HEK293T (cell line): Measurements from ENCODE around the gene VPS50.
"Not testable (repeated sequence)": the region's sequence is repeated elsewhere in the genome, so short reads cannot be mapped to it uniquely, and the experiment has no call there.

Source experiments
- CTCF ChIA-PET: fragments of 350-600 bp; formaldehyde crosslinking; extraction: SDS; loops from one replicate; lab custom pipeline; 2021; ENCODE audit warnings: antibody characterized with exemption, inconsistent platforms; lab: Yijun Ruan, JAX
- POLR2A ChIA-PET: fragments of 350-600 bp; formaldehyde crosslinking; extraction: SDS; loops from one replicate; lab custom pipeline; 2020; ENCODE audit warnings: antibody characterized with exemption, inconsistent platforms; lab: Yijun Ruan, JAX
- DNase-seq: peaks from one replicate; pipeline ENCODE4 v3.0.0; 2012; ENCODE audit warnings: mixed read lengths; ENCODE audit errors: extremely low spot score
- ARNT ChIP-seq: fragments of 450-650 bp; IDR thresholded peaks from 2 replicates; pipeline ENCODE4 v1.6.1; 2017; ENCODE audit warnings: mild to moderate bottlenecking
- BHLHE40 ChIP-seq: fragments of 450-650 bp; IDR thresholded peaks from 2 replicates; pipeline ENCODE4 v1.6.1; 2016; ENCODE audit warnings: mild to moderate bottlenecking, moderate library complexity, borderline replicate concordance
- CTBP1 ChIP-seq: fragments of 450-650 bp; IDR thresholded peaks from 2 replicates; pipeline ENCODE4 v1.6.1; 2016; ENCODE audit warnings: borderline replicate concordance
- ELF4 ChIP-seq: fragments of 450-650 bp; IDR thresholded peaks from 2 replicates; pipeline ENCODE4 v1.6.1; 2017; ENCODE audit warnings: antibody characterized with exemption
- FOXA1 ChIP-seq: fragments of 450-650 bp; IDR thresholded peaks from 2 replicates; pipeline ENCODE4 v1.6.1; 2016; ENCODE audit warnings: mild to moderate bottlenecking
- FOXK2 ChIP-seq: fragments of 450-650 bp; IDR thresholded peaks from 2 replicates; pipeline ENCODE4 v1.6.1; 2016; ENCODE audit warnings: mild to moderate bottlenecking
- FOXM1 ChIP-seq: fragments of 450-650 bp; IDR thresholded peaks from 2 replicates; pipeline ENCODE4 v1.6.1; 2017; ENCODE audit warnings: mild to moderate bottlenecking, borderline replicate concordance
- HDGF ChIP-seq: fragments of 450-650 bp; IDR thresholded peaks from 2 replicates; pipeline ENCODE4 v1.6.1; 2017; ENCODE audit warnings: antibody characterized with exemption, borderline replicate concordance
- L3MBTL2 ChIP-seq: fragments of 450-650 bp; conservative IDR thresholded peaks from 2 replicates; pipeline ENCODE4 v1.6.1; 2016; ENCODE audit warnings: mild to moderate bottlenecking
- LEF1 ChIP-seq: fragments of 450-650 bp; IDR thresholded peaks from 2 replicates; pipeline ENCODE4 v1.6.1; 2017; ENCODE audit warnings: mild to moderate bottlenecking, borderline replicate concordance
- NFRKB ChIP-seq: fragments of 450-650 bp; IDR thresholded peaks from 2 replicates; pipeline ENCODE4 v1.6.1; 2016; ENCODE audit warnings: mild to moderate bottlenecking, moderate library complexity
- SP1 ChIP-seq: fragments of 450-650 bp; IDR thresholded peaks from 2 replicates; pipeline ENCODE4 v1.6.1; 2017
- SUZ12 ChIP-seq: fragments of 450-650 bp; IDR thresholded peaks from 2 replicates; pipeline ENCODE4 v1.6.1; 2016; ENCODE audit warnings: mild to moderate bottlenecking
- TARDBP ChIP-seq: fragments of 450-650 bp; IDR thresholded peaks from 2 replicates; pipeline ENCODE4 v1.6.1; 2016
- ZNF384 ChIP-seq: fragments of 450-650 bp; IDR thresholded peaks from 2 replicates; pipeline ENCODE4 v1.6.1; 2016
- TF ChIP-seq, protein P1 (sequence below): fragments of 450-650 bp; IDR thresholded peaks from 2 replicates; pipeline ENCODE4 v1.6.1; 2016

VPS50 gene

DNA sequence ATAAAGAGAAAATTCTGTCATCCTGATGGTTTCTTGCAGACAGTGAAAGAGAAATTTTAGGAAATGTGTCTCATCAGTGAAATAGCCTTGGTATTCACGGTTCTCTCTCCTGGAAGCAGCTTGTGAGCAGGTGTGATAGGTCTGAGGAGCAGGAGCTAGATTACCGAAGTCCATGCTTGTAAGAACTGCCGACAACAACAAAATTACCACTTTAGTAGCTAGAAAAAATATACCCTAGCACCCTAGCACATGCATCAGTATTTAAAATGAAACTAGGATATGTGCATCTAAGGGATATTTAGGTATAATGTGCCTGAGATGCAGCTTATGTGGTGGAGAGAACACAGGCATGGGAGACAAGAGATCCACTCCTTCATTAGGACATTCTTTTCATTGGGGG lies 82.3 kb downstream of the VPS50 start:
- TF ChIP-seq TARDBP (no peak), FOXK2 (no peak), HDGF (no peak), FOXA1 (no peak), FOXM1 (no peak), NFRKB (no peak), BHLHE40 (no peak), CTBP1 (no peak), LEF1 (no peak), L3MBTL2 (no peak), ARNT (no peak), SUZ12 (no peak), SP1 (no peak), ELF4 (no peak), ZNF384 (no peak)
- TF ChIP-seq, protein P1, sequence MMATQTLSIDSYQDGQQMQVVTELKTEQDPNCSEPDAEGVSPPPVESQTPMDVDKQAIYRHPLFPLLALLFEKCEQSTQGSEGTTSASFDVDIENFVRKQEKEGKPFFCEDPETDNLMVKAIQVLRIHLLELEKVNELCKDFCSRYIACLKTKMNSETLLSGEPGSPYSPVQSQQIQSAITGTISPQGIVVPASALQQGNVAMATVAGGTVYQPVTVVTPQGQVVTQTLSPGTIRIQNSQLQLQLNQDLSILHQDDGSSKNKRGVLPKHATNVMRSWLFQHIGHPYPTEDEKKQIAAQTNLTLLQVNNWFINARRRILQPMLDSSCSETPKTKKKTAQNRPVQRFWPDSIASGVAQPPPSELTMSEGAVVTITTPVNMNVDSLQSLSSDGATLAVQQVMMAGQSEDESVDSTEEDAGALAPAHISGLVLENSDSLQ = no peak
- CTCF ChIA-PET = no interaction called here
- DNase-seq = no peak
- POLR2A ChIA-PET = no interaction called here

DNA sequence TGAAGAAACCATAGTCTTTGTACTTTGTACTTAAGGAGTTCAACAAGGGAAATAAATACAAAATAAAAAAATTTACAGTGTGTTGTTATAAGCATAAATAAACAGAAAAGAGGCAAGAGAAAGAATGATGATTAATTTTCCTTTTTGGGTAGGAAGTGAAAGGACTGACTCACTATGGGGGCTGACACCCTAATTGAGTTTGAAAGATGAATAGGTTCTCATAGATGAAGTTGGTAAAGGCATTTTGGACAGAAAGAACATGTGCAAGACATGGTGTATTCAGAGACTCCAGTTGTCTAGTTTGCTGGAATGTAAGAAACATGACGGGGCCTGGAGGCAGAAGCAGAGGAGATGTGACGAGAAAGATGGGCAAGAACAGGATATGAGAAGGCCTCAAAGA lies 83.7 kb downstream of the VPS50 start:
- ChIA-PET POLR2A (no interaction called here), CTCF (no interaction called here)
- DNase-seq = no peak
- no peak for TF ChIP-seq FOXA1
- no peak for TF ChIP-seq TARDBP
- TF ChIP-seq HDGF = no peak
- no peak for TF ChIP-seq SUZ12
- TF ChIP-seq FOXM1 = no peak
- no peak for TF ChIP-seq SP1
- no peak for TF ChIP-seq L3MBTL2
- TF ChIP-seq, protein P1 = no peak

DNA sequence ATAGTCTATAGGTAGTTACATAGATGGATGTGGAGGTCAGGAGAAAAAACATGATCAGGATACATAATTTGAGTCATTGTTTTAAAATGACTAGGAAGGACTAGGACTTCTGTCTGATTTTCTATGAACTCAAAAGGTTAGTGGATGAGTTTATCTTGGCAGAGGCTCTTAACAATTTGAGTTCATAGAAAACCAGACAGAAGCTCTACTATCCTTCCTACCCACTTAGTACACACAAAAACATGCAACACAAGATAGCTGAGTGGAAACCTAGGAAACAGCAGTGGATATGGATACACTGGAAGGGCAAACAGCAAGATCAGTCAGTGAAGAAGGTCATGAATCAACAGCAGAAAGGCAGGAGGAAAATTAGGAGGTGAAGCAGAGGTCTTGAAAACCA lies 84.6 kb downstream of the VPS50 start:
- ChIA-PET CTCF (no interaction called here), POLR2A (no interaction called here)
- TF ChIP-seq ELF4 (no peak), FOXK2 (no peak), SP1 (no peak), L3MBTL2 (no peak), FOXA1 (no peak), SUZ12 (no peak), LEF1 (no peak), FOXM1 (no peak), ZNF384 (no peak), NFRKB (no peak), ARNT (no peak), BHLHE40 (no peak), CTBP1 (no peak)
- DNase-seq = no peak

DNA sequence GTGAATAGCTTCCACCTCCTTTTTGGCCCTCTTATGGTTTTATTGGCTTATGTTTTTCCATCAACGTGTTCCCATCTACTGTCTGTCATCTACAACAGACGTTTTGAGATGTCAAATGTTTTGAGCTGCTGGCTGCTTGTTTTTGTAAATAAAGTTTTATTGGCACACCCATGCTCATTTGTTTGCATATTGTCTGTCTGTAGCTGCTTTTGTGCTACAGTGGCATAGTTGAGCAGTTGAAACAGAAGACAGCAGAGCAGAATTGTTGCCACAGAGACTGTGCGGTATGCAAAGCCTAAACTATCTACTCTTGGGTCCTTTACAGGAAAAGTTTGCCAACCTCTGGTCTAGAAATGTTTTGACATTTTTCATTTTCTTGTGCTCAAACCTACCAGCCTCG lies 88.7 kb downstream of the VPS50 start:
- CTCF ChIA-PET = no interaction called here
- TF ChIP-seq ELF4 (no peak), SUZ12 (no peak), LEF1 (no peak), FOXK2 (no peak), TARDBP (no peak), FOXM1 (no peak), L3MBTL2 (no peak), ZNF384 (no peak), HDGF (no peak), ARNT (no peak), BHLHE40 (no peak), CTBP1 (no peak), FOXA1 (no peak), SP1 (no peak), NFRKB (no peak)
- no peak for DNase-seq
- POLR2A ChIA-PET = no interaction called here

DNA sequence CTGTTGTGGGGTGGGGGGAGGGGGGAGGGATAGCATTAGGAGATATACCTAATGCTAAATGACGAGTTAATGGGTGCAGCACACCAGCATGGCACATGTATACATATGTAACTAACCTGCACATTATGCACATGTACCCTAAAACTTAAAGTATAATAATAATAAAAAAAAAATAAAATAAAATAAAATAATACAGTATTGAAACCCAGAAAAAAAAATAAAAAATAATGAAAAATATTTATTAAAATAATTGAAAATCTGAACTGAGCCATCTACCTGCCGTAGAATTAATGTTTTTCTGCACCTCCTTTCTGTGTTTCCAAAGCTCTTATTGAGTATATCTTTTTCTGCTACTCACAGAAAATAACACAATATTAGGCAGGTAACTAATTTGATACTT lies 94.1 kb downstream of the VPS50 start:
- CTCF ChIA-PET, POLR2A ChIA-PET, DNase-seq: not testable (repeated sequence)

DNA sequence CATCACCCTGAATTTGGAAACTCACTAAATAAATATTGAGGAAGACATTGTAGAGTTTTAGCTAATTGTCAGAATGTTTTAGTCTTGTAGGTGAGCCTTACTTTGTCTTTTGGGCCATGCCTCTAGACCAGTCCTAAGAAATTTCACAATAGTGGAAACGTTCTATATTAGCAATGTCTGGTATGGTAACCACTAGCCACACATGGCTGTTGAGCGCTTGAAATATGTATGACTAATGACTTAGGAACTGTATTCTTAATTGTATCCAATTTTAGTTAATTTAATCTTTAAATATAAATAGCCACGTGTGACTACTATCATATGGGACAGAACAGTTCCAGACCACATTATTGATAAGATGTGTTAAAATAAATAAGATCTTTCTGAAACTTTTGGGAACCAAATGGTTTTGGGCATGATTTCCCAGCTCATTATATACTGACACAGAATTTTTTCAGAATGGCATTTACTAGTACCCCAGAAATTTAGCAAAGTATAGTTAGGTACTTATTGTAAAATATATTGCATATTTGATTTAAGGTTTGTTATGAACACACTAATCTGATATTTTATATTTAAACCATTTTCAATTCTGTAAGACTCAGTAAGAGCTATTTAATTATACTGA lies 95.0 kb downstream of the VPS50 start:
- ChIA-PET POLR2A (no interaction called here), CTCF (no interaction called here)
- TF ChIP-seq ZNF384 (no peak), SUZ12 (no peak), BHLHE40 (no peak), FOXM1 (no peak), ARNT (no peak), NFRKB (no peak), FOXA1 (no peak), LEF1 (no peak), SP1 (no peak), FOXK2 (no peak), L3MBTL2 (no peak), CTBP1 (no peak), TARDBP (no peak), HDGF (no peak), ELF4 (no peak)
- TF ChIP-seq, protein P1 = no peak
- no peak for DNase-seq
